NCI-H1105 (cell line): ENCODE results near the gene DSCAML1.
"Not testable (repeated sequence)": the region's sequence is repeated elsewhere in the genome, so short reads cannot be mapped to it uniquely, and the experiment has no call there.

Experiments used
- DNase-seq: peaks from one replicate; lab custom pipeline; 2025; lab: John Stamatoyannopoulos, UW

The DSCAML1 gene

GRCh38 chr11:117421476-117421875 lies 375.5 kb downstream of the DSCAML1 start:
- DNase-seq, result no peak

GRCh38 chr11:117421041-117421440 lies 376.0 kb downstream of the DSCAML1 start:
- no peak for DNase-seq

GRCh38 chr11:117420598-117420997 lies 376.4 kb downstream of the DSCAML1 start:
- no peak for DNase-seq

- DNase-seq, result no peak
Measured at GRCh38 chr11:117420143-117420485, 376.9 kb downstream of the DSCAML1 start.

DNA sequence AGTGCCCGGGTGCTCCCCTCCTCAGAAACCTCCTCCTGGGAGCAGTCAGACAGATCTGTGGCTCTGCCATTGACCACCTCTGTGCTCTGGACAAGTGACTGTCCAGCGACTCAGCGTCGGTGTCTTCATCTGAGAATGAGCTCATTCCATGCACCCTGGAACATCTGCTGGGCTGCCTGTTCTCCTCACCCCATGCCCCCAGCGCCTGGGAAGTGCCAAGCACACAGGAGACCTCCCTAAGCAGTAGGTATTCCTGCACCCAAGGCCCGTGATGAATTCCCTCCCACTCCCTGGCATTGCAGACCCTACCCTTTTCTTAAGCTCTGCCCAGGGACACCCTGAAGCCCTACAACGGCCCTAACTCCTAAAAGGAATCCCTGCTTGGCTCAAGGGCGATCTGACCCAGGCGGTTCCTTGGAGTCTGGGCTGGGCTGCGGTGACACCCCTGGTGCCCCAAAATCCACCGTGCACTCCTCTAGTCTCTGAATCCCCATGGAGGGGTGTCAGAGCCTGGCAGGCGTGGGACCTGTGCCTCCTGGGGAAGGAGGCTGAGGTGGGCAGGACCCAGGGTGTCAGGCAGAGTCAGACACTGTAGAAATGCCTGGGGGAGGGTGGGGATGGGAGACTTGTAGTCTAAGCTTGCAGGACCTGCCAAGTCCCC lies 377.4 kb downstream of the DSCAML1 start:
- DNase-seq, result no peak

- no peak for DNase-seq
Measured at GRCh38 chr11:117418737-117419481, 378.1 kb downstream of the DSCAML1 start.

GRCh38 chr11:117417856-117418255 lies 379.2 kb downstream of the DSCAML1 start:
- DNase-seq, result no peak

DNA sequence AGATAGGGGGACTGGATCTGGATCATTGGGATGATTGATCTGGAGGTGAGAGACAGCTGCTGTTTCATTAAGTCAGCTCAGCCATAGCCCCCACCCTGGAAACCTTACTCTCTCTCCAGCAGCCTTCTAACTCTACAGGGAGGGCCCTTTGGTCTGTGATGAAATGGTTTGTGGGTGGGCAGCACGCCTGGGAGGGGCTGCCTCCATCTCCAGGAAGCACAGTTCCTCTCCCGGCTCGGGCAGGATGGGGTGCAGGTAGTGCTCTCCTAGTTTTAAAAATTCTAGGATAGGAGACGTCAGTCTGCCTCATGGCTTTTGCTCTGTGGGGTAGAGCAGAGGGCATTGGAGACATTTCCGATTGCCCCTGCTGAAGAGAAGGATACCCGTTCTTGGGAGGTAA lies 379.7 kb downstream of the DSCAML1 start:
- DNase-seq, result no peak

GRCh38 chr11:117415358-117415896 lies 381.6 kb downstream of the DSCAML1 start:
- DNase-seq, result no peak

DNA sequence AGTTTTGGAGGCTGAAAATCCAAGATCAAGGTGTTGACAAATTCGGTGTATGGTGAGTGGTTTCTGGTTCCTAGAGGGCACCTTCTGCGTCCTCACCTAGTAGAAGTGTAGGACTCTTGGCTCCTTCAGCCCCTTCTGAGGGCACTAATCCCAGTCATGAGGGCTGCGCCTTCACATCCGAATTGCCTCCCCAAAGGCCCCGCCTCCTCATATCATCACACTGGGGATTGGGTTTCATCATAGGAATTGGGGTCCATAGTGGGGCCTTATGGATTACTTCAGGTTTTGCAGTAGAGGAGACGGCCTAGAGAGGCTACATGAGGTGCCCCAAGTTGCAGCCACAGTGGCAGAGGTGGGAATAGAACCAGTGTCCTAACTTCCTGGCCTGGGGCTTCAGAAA lies 382.3 kb downstream of the DSCAML1 start:
- no peak for DNase-seq

- DNase-seq, result no peak
Measured at GRCh38 chr11:117413616-117414015, 383.4 kb downstream of the DSCAML1 start.

- DNase-seq, result no peak
Measured at GRCh38 chr11:117412653-117413275, 384.3 kb downstream of the DSCAML1 start.

DNA sequence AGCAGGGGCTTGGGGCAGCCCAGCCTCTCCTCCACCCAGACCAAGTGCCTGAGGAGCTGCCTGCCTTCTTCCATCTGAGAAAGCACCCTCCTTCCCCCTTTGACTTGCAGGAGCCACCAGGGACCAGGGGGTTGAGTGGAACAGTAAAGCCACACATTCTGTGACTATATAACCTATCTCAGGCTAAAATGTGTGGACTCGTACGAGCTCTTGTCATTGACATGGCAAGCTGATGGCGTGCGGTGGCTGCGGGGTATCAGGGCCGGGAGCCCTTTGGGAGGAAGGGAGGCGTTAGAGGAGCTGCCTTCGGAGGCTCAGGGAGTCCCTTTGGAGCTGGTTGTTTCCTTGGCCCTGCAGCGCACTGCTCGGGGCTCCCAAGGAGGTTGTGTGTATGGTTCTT lies 384.8 kb downstream of the DSCAML1 start:
- DNase-seq, result no peak

GRCh38 chr11:117411736-117412135 lies 385.3 kb downstream of the DSCAML1 start:
- no peak for DNase-seq

DNA sequence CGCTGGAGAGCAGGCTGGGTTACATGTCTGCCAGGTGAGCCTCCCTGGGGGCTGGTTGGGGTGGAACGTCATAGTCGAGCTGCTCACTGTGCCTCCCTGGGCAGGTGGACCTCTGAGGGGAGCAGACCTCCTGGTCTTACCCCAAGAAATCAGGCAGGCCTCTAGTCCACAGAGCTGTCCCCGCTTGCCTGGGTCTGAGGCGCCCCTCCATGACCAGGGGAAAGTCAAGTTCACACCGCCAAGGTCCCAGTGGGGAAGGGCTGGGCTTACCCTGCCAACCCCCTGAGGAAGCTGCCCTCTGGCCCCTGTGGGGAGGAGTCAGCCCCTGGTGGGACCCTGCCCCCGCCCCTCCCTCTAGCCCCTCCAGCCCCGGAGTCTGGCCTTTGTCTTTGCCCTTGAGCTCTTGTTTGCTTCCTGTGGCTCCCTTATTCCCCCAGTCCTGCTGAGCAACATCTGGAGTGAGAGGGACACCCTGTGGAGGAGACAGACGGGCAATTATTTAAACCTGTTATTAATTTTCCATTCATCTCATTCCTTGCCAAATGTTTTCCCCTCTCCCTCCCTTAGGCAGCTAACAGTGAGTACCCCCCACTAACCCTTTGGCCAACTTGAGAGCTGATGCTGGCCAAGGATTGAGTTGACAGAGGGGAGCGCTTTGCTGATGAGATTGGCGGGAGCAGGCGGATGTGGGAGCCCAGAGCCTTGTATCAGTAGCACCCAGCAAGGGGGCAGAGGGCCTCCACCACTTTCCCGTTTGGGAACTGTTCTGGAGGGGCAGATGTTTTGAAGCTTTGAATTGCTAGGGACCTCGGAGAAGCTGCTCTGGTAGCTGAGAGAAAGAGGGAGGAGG lies 385.9 kb downstream of the DSCAML1 start:
- DNase-seq, result no peak

- DNase-seq, result no peak
Measured at GRCh38 chr11:117410238-117410637, 386.8 kb downstream of the DSCAML1 start.

GRCh38 chr11:117409511-117409910 lies 387.5 kb downstream of the DSCAML1 start:
- DNase-seq, result no peak

DNA sequence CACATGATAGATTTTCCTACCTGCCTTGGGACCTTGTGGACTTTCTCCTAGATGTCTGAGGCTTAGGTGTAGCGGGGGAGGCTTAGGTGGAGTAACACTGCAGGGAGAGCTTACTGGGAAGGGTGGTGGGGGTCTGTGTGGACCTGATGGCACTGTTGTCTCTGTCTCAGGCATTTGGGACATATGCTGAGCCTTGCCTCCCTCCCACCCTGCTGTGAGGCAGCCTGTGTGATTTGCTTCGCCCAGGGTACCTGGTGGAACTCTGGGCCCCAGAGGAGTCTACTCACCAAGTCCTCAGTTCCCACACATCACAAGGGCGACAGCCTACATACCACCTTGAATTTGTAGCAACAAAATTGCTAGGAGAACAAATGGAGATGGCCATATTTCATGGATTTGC lies 388.7 kb downstream of the DSCAML1 start:
- no peak for DNase-seq

DNA sequence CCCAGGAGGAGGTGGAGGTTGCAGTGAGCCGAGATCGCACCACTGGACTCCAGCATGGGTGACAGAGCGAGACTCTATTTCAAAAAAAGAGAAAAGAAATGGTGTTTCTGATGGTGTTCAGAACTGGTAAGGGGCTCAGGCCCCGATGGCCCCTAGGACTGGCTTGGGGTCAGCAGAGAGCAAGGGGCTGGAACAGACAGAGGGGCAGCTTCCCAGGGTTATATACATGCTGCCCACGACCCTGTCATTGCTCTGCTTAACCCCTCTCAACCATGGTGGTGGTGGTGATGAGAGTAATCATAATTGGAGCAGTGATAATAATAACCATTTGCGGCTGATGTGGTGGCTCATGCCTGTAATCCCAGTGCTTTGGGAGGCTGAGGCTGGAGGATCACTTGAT lies 390.0 kb downstream of the DSCAML1 start:
- no peak for DNase-seq

DNA sequence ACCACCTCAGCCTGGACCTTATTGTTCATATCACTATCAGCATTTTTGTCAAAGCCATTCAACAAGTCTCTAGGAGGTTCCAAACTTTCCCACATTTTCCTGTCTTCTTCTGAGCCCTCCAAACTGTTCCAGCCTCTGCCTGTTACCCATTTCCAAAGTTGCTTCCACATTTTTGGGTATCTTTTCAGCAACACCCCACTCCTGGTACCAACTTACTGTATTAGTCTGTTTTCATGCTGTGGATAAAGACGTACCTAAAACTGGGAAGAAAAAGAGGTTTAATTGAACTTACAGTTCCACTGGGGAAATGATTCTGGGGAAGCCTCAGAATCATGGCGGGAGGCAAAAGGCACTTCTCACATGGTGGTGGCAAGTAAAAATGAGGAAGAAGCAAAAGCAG lies 391.1 kb downstream of the DSCAML1 start:
- not testable (repeated sequence) for DNase-seq

- not testable (repeated sequence) for DNase-seq
Measured at GRCh38 chr11:117399100-117399840, 397.7 kb downstream of the DSCAML1 start.
